GM23248 (cell line): ENCODE results near the gene DDI2. TPM values are rescaled to one million over a fixed set of nuclear protein-coding genes. Genes with fewer than 3 reads are reported as not detected.

Experiments
- DNase-seq: peaks from one replicate; pipeline ENCODE4 v3.0.0-alpha.2; 2015
- H2AFZ ChIP-seq: fragments of 200-600 bp; sonication (generic); 2 replicates; pipeline ENCODE4 v1.6.1; 2016; ENCODE audit warnings: antibody characterized with exemption
- H3F3A ChIP-seq: fragments of 200-600 bp; sonication (generic); 2 replicates; pipeline ENCODE4 v1.6.1; 2016; ENCODE audit warnings: mild to moderate bottlenecking, antibody characterized with exemption, mixed run types; ENCODE audit not compliant: insufficient read depth
- H3K27ac ChIP-seq: fragments of 200-600 bp; sonication (generic); 2 replicates; pipeline ENCODE4 v1.5.1; 2016; ENCODE audit warnings: mild to moderate bottlenecking
- H3K27me3 ChIP-seq: fragments of 200-600 bp; sonication (generic); replicated peaks from 2 replicates; pipeline ENCODE4 v1.6.1; 2016; ENCODE audit warnings: mild to moderate bottlenecking; ENCODE audit not compliant: insufficient read depth
- H3K36me3 ChIP-seq: fragments of 200-600 bp; sonication (generic); 2 replicates; pipeline ENCODE4 v1.6.1; 2016; ENCODE audit warnings: low read depth, mild to moderate bottlenecking
- H3K4me1 ChIP-seq: fragments of 200-600 bp; sonication (generic); 2 replicates; pipeline ENCODE4 v1.6.1; 2016; ENCODE audit warnings: mild to moderate bottlenecking; ENCODE audit not compliant: insufficient read depth
- H3K4me2 ChIP-seq: fragments of 200-600 bp; sonication (generic); one replicate; pipeline ENCODE4 v1.6.1; 2016; ENCODE audit warnings: mild to moderate bottlenecking; ENCODE audit not compliant: unreplicated experiment
- H3K4me3 ChIP-seq: fragments of 200-600 bp; sonication (generic); 2 replicates; pipeline ENCODE4 v1.5.1; 2016; ENCODE audit warnings: mild to moderate bottlenecking
- H3K79me2 ChIP-seq: fragments of 200-600 bp; sonication (generic); 2 replicates; pipeline ENCODE4 v1.6.1; 2016; ENCODE audit warnings: mild to moderate bottlenecking; ENCODE audit not compliant: insufficient read depth
- H3K9ac ChIP-seq: fragments of 200-600 bp; sonication (generic); 2 replicates; pipeline ENCODE4 v1.6.1; 2016; ENCODE audit warnings: mild to moderate bottlenecking
- H3K9me2 ChIP-seq: fragments of 200-600 bp; sonication (generic); 2 replicates; pipeline ENCODE4 v1.6.1; 2016; ENCODE audit warnings: mixed run types, mild to moderate bottlenecking, moderate library complexity; ENCODE audit not compliant: insufficient read depth
- H3K9me3 ChIP-seq: fragments of 200-600 bp; sonication (generic); one replicate; pipeline ENCODE4 v1.6.1; 2017; ENCODE audit warnings: low read depth
- H4K20me1 ChIP-seq: fragments of 200-600 bp; sonication (generic); 2 replicates; pipeline ENCODE4 v1.6.0; 2016; ENCODE audit not compliant: insufficient read depth
- EZH2 ChIP-seq: fragments of 200-600 bp; sonication (generic); IDR thresholded peaks from 2 replicates; pipeline ENCODE4 v1.6.1; 2018; ENCODE audit warnings: antibody characterized with exemption, mild to moderate bottlenecking; ENCODE audit not compliant: insufficient read depth, poor library complexity, severe bottlenecking
- EZH2phosphoT487 ChIP-seq: fragments of 200-600 bp; sonication (generic); IDR thresholded peaks from 2 replicates; pipeline ENCODE4 v1.6.1; 2018; ENCODE audit warnings: antibody characterized with exemption, moderate library complexity, mild to moderate bottlenecking, low read depth; ENCODE audit not compliant: insufficient read depth
- whole genome bisulfite sequencing, 2 experiments: methylation state at CpG; one replicate each; pipeline ENCODE4 v1.1.6; 2015 to 2017; ENCODE audit warnings: low lambda C conversion rate in 2 of 2, low coverage in 1 of 2; ENCODE audit errors: missing lambda C conversion rate in 2 of 2; 5-methylcytosine and 5-hydroxymethylcytosine counted together
- in situ Hi-C: fragments of 300-500 bp; cut with MboI; formaldehyde crosslinking; loops from 2 replicates; pipeline ENCODE4 v1.15.0; 2020
- polyA plus RNA-seq: library from polyadenylated mRNA; unstranded; fragments of >200 nt; fragmentation: Nextera tagmentation; extraction: Ambion mirVana; gene quantifications from 2 replicates; pipeline ENCODE4 v1.2.1, GENCODE V29; 2016
- total RNA-seq: library from RNA; depleted of rRNA; stranded (reverse); fragments of >200 nt; shearing (Covaris generic); gene quantifications from 2 replicates; pipeline ENCODE4 v1.2.3, GENCODE V29; 2014

DDI2 gene
- total and polyA plus RNA-seq, 2 experiments from 2014 or later: 5.0 to 7.9 TPM

GRCh38 chr1:15662477-15662876 is 45.2 kb downstream of the DDI2 start:
- TF ChIP-seq EZH2: no peak
- TF ChIP-seq EZH2phosphoT487: no peak
- Histone ChIP-seq H3K4me2 (no peak overlapping the region), H3K36me3 (peaks cover 36% of the 10 kb centered on the region), H2AFZ (no peak overlapping the region), H4K20me1 (no peaks in the 10 kb centered on the region), H3K27ac (no peak overlapping the region), H3K9me2 (no peaks in the 10 kb centered on the region), H3K27me3 (no peaks in the 10 kb centered on the region), H3K79me2 (no peaks in the 10 kb centered on the region; the same call in 1 of the 2 replicates), H3F3A (no peaks in the 10 kb centered on the region), H3K9ac (no peak overlapping the region), H3K4me3 (no peak overlapping the region), H3K9me3 (no peaks in the 10 kb centered on the region), H3K4me1 (no peaks in the 10 kb centered on the region)
- in situ Hi-C loops: no loop called here
- WGBS, 2 experiments: 69 to 76% methylated on average over 2 of the region's 2 CpGs
- no peak for DNase-seq

GRCh38 chr1:15663925-15664324 is 46.7 kb downstream of the DDI2 start:
- H3K27me3 ChIP-seq: no peaks in the 10 kb centered on the region
- H3F3A ChIP-seq: no peaks in the 10 kb centered on the region
- no peak overlapping the region for H3K4me2 ChIP-seq
- no peaks in the 10 kb centered on the region for H3K4me1 ChIP-seq
- no peak for TF ChIP-seq EZH2
- no peak for TF ChIP-seq EZH2phosphoT487
- no peak overlapping the region for H3K27ac ChIP-seq
- no peak overlapping the region for H2AFZ ChIP-seq
- 95 to 96% methylated on average over 3 of the region's 3 CpGs for WGBS, 2 experiments
- peaks cover 36% of the 10 kb centered on the region for H3K36me3 ChIP-seq
- H3K79me2 ChIP-seq: no peaks in the 10 kb centered on the region; the same call in 1 of the 2 replicates
- in situ Hi-C loops: no loop called here
- no peak overlapping the region for H3K9ac ChIP-seq
- no peaks in the 10 kb centered on the region for H3K9me3 ChIP-seq
- H3K9me2 ChIP-seq: no peaks in the 10 kb centered on the region
- DNase-seq: no peak
- no peak overlapping the region for H3K4me3 ChIP-seq
- H4K20me1 ChIP-seq: no peaks in the 10 kb centered on the region

- in situ Hi-C loops: no loop called here
- H3K36me3 ChIP-seq: peaks cover 3% of the 10 kb centered on the region; the same call in 1 of the 2 replicates
- no peak for DNase-seq
- H3K27ac ChIP-seq: no peak overlapping the region
- no peaks in the 10 kb centered on the region for H3K9me2 ChIP-seq
- TF ChIP-seq EZH2 (no peak), EZH2phosphoT487 (no peak)
- H3K4me1 ChIP-seq: no peaks in the 10 kb centered on the region
- H3F3A ChIP-seq: peaks cover 6% of the 10 kb centered on the region; the same call in 1 of the 2 replicates
- WGBS, 2 experiments: 72 to 76% methylated on average over 7 of the region's 7 CpGs
- no peaks in the 10 kb centered on the region; the same call in 1 of the 2 replicates for H3K79me2 ChIP-seq
- H3K9me3 ChIP-seq: no peaks in the 10 kb centered on the region
- H3K4me3 ChIP-seq: no peak overlapping the region
- H3K4me2 ChIP-seq: no peak overlapping the region
- H2AFZ ChIP-seq: no peak overlapping the region
- H3K9ac ChIP-seq: no peak overlapping the region
- no peaks in the 10 kb centered on the region for H4K20me1 ChIP-seq
- no peaks in the 10 kb centered on the region for H3K27me3 ChIP-seq
These were observed 50.1 kb downstream of the DDI2 start for GRCh38 chr1:15667362-15667761.

GRCh38 chr1:15668089-15668754 is 51.0 kb downstream of the DDI2 start:
- in situ Hi-C loops: no loop called here
- H3K9me3 ChIP-seq: no peaks in the 10 kb centered on the region
- no peak overlapping the region for H3K4me2 ChIP-seq
- H3K4me3 ChIP-seq: no peak overlapping the region
- H2AFZ ChIP-seq: no peak overlapping the region
- H3K9ac ChIP-seq: no peak overlapping the region
- TF ChIP-seq EZH2: no peak
- TF ChIP-seq EZH2phosphoT487: no peak
- no peaks in the 10 kb centered on the region for H4K20me1 ChIP-seq
- H3K79me2 ChIP-seq: no peaks in the 10 kb centered on the region; the same call in 1 of the 2 replicates
- H3K27ac ChIP-seq: no peak overlapping the region
- no peak for DNase-seq
- 84 to 88% methylated on average over 5 of the region's 5 CpGs for WGBS, 2 experiments
- H3F3A ChIP-seq: peaks cover 6% of the 10 kb centered on the region; the same call in 1 of the 2 replicates
- no peaks in the 10 kb centered on the region for H3K9me2 ChIP-seq
- H3K36me3 ChIP-seq: no peaks in the 10 kb centered on the region
- H3K27me3 ChIP-seq: no peaks in the 10 kb centered on the region
- H3K4me1 ChIP-seq: no peaks in the 10 kb centered on the region
